NB4 (cell line): ENCODE measurements around the gene AGTPBP1.
"Not testable (repeated sequence)": the region's sequence is repeated elsewhere in the genome, so short reads cannot be mapped to it uniquely, and the experiment has no call there.

Source experiments
- DNase-seq: peaks from one replicate; pipeline ENCODE4 v3.0.0; 2010; ENCODE audit warnings: low read depth
- H3K4me3 ChIP-seq: one replicate; pipeline ENCODE4 v1.5.1; 2011; ENCODE audit warnings: mild to moderate bottlenecking, low read depth, low read length, moderate library complexity
- CTCF ChIP-seq: IDR thresholded peaks from one replicate; pipeline ENCODE4 v1.5.1; 2012; ENCODE audit warnings: low read depth, low read length
- MAX ChIP-seq: IDR thresholded peaks from 2 replicates; pipeline ENCODE4 v1.6.1; 2011; ENCODE audit warnings: low read depth, low read length
- MYC ChIP-seq: IDR thresholded peaks from 2 replicates; pipeline ENCODE4 v1.6.1; 2011; ENCODE audit warnings: low read depth, low read length
- POLR2A ChIP-seq: IDR thresholded peaks from 2 replicates; pipeline ENCODE4 v1.6.1; 2011; ENCODE audit warnings: mild to moderate bottlenecking; ENCODE audit not compliant: insufficient read length; ENCODE audit errors: extremely low read depth

AGTPBP1 gene

GRCh38 chr9:85726737-85727136, 15.0 kb downstream of the AGTPBP1 start:
- no peak overlapping the region for H3K4me3 ChIP-seq
- TF ChIP-seq MYC, result no peak
- no peak for TF ChIP-seq MAX
- no peak for TF ChIP-seq POLR2A
- no peak for TF ChIP-seq CTCF
- DNase-seq, result no peak

GRCh38 chr9:85723215-85723614, 18.5 kb downstream of the AGTPBP1 start:
- H3K4me3 ChIP-seq, result no peak overlapping the region
- TF ChIP-seq MAX (no peak), MYC (no peak), CTCF (no peak), POLR2A (no peak)
- no peak for DNase-seq

- DNase-seq, result not testable (repeated sequence)
Observed at GRCh38 chr9:85719411-85719810, 22.3 kb downstream of the AGTPBP1 start.

GRCh38 chr9:85717818-85718217, 23.9 kb downstream of the AGTPBP1 start:
- H3K4me3 ChIP-seq, DNase-seq: not testable (repeated sequence)

More at GRCh38 chr9:85719411-85719810, 22.3 kb downstream of the AGTPBP1 start:
- not testable (repeated sequence) for H3K4me3 ChIP-seq

GRCh38 chr9:85717220-85717619, 24.5 kb downstream of the AGTPBP1 start:
- no peak for DNase-seq
- no peak for TF ChIP-seq POLR2A
- TF ChIP-seq MYC, result no peak
- TF ChIP-seq MAX, result no peak
- no peak for TF ChIP-seq CTCF

GRCh38 chr9:85716031-85716877, 25.5 kb downstream of the AGTPBP1 start:
- peak overlapping the region; percentile 50 for H3K4me3 ChIP-seq
- TF ChIP-seq CTCF (peak; percentile 47), MAX (no peak)
- peak; percentile 70 for DNase-seq

More at GRCh38 chr9:85717220-85717619, 24.5 kb downstream of the AGTPBP1 start:
- no peak overlapping the region for H3K4me3 ChIP-seq

- H3K4me3 ChIP-seq, result peak overlapping the region; percentile 50
Observed at GRCh38 chr9:85715587-85715986, 26.2 kb downstream of the AGTPBP1 start.

More at GRCh38 chr9:85715587-85715986, 26.2 kb downstream of the AGTPBP1 start:
- no peak for TF ChIP-seq POLR2A
- no peak for TF ChIP-seq MAX
- TF ChIP-seq MYC, result no peak
- TF ChIP-seq CTCF, result no peak
- DNase-seq, result peak; percentile 89
